Osteoblast (primary cell): ENCODE results near the gene AP1AR. TPM values are rescaled to one million over a fixed set of nuclear protein-coding genes. Genes with fewer than 3 reads are reported as not detected.

Source experiments
- DNase-seq: peaks from one replicate; pipeline ENCODE4 v3.0.0; 2011; ENCODE audit warnings: low spot score, mixed read lengths; ENCODE audit not compliant: insufficient read length; ENCODE audit errors: missing footprints
- H2AFZ ChIP-seq: 2 replicates; pipeline ENCODE4 v1.6.0; 2011; ENCODE audit warnings: mild to moderate bottlenecking, low read length
- H3K27ac ChIP-seq: 2 replicates; pipeline ENCODE4 v1.5.1; 2011; ENCODE audit warnings: mild to moderate bottlenecking, low read depth, low read length, moderate library complexity
- H3K27me3 ChIP-seq: 2 replicates; pipeline ENCODE4 v1.6.0; 2012; ENCODE audit warnings: mild to moderate bottlenecking, control low read depth, inconsistent platforms, low read length, moderate library complexity; ENCODE audit not compliant: insufficient read depth
- H3K36me3 ChIP-seq: 2 replicates; pipeline ENCODE4 v1.5.1; 2011; ENCODE audit warnings: mild to moderate bottlenecking, low read length, control low read depth, moderate library complexity; ENCODE audit not compliant: insufficient read depth
- H3K4me1 ChIP-seq: 2 replicates; pipeline ENCODE4 v1.5.1; 2011; ENCODE audit warnings: mild to moderate bottlenecking, low read length, control low read depth, moderate library complexity; ENCODE audit not compliant: insufficient read depth
- H3K4me2 ChIP-seq: 2 replicates; pipeline ENCODE4 v1.6.0; 2011; ENCODE audit warnings: mild to moderate bottlenecking, low read length; ENCODE audit not compliant: insufficient read depth
- H3K4me3 ChIP-seq: fragments of 200-600 bp; sonication (generic); 3 replicates; pipeline ENCODE4 v1.5.1; 2012; ENCODE audit warnings: mild to moderate bottlenecking, low read length, inconsistent platforms; ENCODE audit not compliant: insufficient read depth
- H3K79me2 ChIP-seq: 2 replicates; pipeline ENCODE4 v1.6.0; 2012; ENCODE audit warnings: mild to moderate bottlenecking, low read length, control low read depth, inconsistent platforms; ENCODE audit not compliant: insufficient read depth
- H3K9me3 ChIP-seq: 2 replicates; pipeline ENCODE4 v1.5.1; 2011; ENCODE audit warnings: low read depth, low read length, control low read depth
- H4K20me1 ChIP-seq: 2 replicates; pipeline ENCODE4 v1.6.0; 2012; ENCODE audit warnings: mild to moderate bottlenecking, low read length, control low read depth; ENCODE audit not compliant: insufficient read depth
- total RNA-seq: library from RNA; depleted of rRNA; stranded (reverse); fragments of >200 nt; gene quantifications from 2 replicates; pipeline ENCODE4 v1.2.3, GENCODE V29; 2012
- TF ChIP-seq, protein P1 (sequence below): IDR thresholded peaks from 2 replicates; pipeline ENCODE4 v1.5.1; 2011; ENCODE audit warnings: mild to moderate bottlenecking, low read depth, low read length, moderate library complexity; ENCODE audit errors: extremely low read depth

Gene AP1AR
- total RNA-seq, 1 donor = 28.2 TPM

DNA sequence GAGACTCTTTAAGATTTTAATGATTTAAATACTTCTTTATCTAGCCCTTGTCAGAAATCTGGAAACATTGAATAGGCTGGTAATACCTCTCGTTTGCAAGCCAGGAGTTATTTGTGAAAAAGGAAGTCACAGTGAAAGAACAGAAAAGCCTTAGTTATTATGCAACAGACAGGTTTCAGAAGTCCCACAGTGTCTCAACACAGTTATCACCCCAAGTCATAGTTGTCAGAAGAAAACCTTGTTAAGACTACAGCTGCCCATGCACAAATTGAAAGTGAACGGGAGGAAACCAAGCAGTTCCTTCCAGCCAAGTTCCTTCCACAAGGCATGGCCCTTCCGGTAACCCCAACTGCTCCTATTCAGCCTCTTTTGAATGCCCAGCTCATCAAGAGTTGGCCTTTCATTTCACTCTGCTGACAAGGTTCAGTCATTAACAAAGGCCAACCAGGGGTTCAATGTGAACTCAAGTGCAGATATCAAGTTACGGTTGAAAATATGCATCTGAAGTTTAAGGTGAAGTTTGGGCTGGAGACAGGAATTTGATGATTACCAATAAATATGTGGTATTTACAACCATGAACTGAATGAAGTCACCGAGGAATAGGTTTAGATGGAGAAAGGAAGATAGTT, 81.1 kb downstream of the AP1AR start:
- Histone ChIP-seq H2AFZ (no peak overlapping the region), H3K27me3 (no peaks in the 10 kb centered on the region), H3K4me3 (no peak overlapping the region), H3K4me2 (no peak overlapping the region), H3K79me2 (no peaks in the 10 kb centered on the region), H3K4me1 (no peaks in the 10 kb centered on the region), H3K9me3 (no peaks in the 10 kb centered on the region), H4K20me1 (no peaks in the 10 kb centered on the region), H3K27ac (no peak overlapping the region), H3K36me3 (no peaks in the 10 kb centered on the region)
- TF ChIP-seq, protein P1, sequence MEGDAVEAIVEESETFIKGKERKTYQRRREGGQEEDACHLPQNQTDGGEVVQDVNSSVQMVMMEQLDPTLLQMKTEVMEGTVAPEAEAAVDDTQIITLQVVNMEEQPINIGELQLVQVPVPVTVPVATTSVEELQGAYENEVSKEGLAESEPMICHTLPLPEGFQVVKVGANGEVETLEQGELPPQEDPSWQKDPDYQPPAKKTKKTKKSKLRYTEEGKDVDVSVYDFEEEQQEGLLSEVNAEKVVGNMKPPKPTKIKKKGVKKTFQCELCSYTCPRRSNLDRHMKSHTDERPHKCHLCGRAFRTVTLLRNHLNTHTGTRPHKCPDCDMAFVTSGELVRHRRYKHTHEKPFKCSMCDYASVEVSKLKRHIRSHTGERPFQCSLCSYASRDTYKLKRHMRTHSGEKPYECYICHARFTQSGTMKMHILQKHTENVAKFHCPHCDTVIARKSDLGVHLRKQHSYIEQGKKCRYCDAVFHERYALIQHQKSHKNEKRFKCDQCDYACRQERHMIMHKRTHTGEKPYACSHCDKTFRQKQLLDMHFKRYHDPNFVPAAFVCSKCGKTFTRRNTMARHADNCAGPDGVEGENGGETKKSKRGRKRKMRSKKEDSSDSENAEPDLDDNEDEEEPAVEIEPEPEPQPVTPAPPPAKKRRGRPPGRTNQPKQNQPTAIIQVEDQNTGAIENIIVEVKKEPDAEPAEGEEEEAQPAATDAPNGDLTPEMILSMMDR = no peak
- peak; percentile 73 for DNase-seq

GRCh38 chr4:112315446-112315845, 83.9 kb downstream of the AP1AR start:
- no peaks in the 10 kb centered on the region for H4K20me1 ChIP-seq
- no peaks in the 10 kb centered on the region for H3K79me2 ChIP-seq
- no peaks in the 10 kb centered on the region for H3K27me3 ChIP-seq
- H2AFZ ChIP-seq = no peak overlapping the region
- H3K4me1 ChIP-seq = no peaks in the 10 kb centered on the region
- H3K36me3 ChIP-seq = no peaks in the 10 kb centered on the region
- no peak overlapping the region for H3K27ac ChIP-seq
- H3K4me2 ChIP-seq = no peak overlapping the region
- DNase-seq = no peak
- H3K4me3 ChIP-seq = no peak overlapping the region
- TF ChIP-seq, protein P1 = no peak
- H3K9me3 ChIP-seq = no peaks in the 10 kb centered on the region

GRCh38 chr4:112316360-112316759, 84.8 kb downstream of the AP1AR start:
- H2AFZ ChIP-seq = no peak overlapping the region
- H3K4me2 ChIP-seq = no peak overlapping the region
- TF ChIP-seq, protein P1 = no peak
- DNase-seq = no peak
- no peaks in the 10 kb centered on the region for H3K36me3 ChIP-seq
- no peaks in the 10 kb centered on the region for H3K4me1 ChIP-seq
- no peaks in the 10 kb centered on the region for H3K9me3 ChIP-seq
- no peaks in the 10 kb centered on the region for H3K79me2 ChIP-seq
- H3K27me3 ChIP-seq = no peaks in the 10 kb centered on the region
- no peaks in the 10 kb centered on the region for H4K20me1 ChIP-seq
- H3K4me3 ChIP-seq = no peak overlapping the region
- H3K27ac ChIP-seq = no peak overlapping the region

- H3K27me3 ChIP-seq = no peaks in the 10 kb centered on the region
- H3K27ac ChIP-seq = no peak overlapping the region
- no peaks in the 10 kb centered on the region for H3K4me1 ChIP-seq
- TF ChIP-seq, protein P1 = no peak
- no peak overlapping the region for H3K4me2 ChIP-seq
- no peak for DNase-seq
- no peaks in the 10 kb centered on the region for H4K20me1 ChIP-seq
- H3K36me3 ChIP-seq = no peaks in the 10 kb centered on the region
- H3K79me2 ChIP-seq = no peaks in the 10 kb centered on the region
- no peaks in the 10 kb centered on the region for H3K9me3 ChIP-seq
- H2AFZ ChIP-seq = no peak overlapping the region
- no peak overlapping the region for H3K4me3 ChIP-seq
Observed at GRCh38 chr4:112318239-112319142, 86.9 kb downstream of the AP1AR start.
